K562 (cell line): ENCODE measurements around the gene IGFBP4. TPM values are rescaled to one million over a fixed set of nuclear protein-coding genes. Genes with fewer than 3 reads are reported as not detected.
A peak's percentile ranks its signal among the peaks of the same experiment; 100 is the strongest.

Experiments
- ATAC-seq: fragments of 200-7000 bp; cut with Tn5 transposase; 3 replicates; pipeline ENCODE4 v1.9.1; 2020; ENCODE audit warnings: moderate library complexity
- BruUV-seq: library from RNA; stranded (reverse); fragments of 400-500 nt; replicated peaks from 2 replicates; lab custom pipeline; 2021; lab: Mats Ljungman, UMichigan
- CTCF ChIA-PET: fragments of 300-600 bp; formaldehyde crosslinking; extraction: SDS; loops from one replicate; lab custom pipeline; 2021; ENCODE audit warnings: low intra/inter-chr PET ratio; lab: Yijun Ruan, JAX
- POLR2A ChIA-PET: fragments of 300-600, 350-650 bp; sonication (Branson Sonifier 250); formaldehyde crosslinking; extraction: SDS; loops from one replicate; lab custom pipeline; 2021; ENCODE audit warnings: antibody characterized with exemption, inconsistent platforms; lab: Yijun Ruan, JAX
- DNase-seq, 4 experiments: peaks; one replicate each; pipeline versions ENCODE4 v3.0.0 to v3.0.0-alpha.2; 2011 to 2018; ENCODE audit warnings: low spot score in 3 of 4, mixed read lengths in 3 of 4; ENCODE audit errors: extremely low read depth in 1 of 4
- FAIRE-seq: peaks from 2 replicates; lab custom pipeline; 2011; peaks lifted over from hg19 to GRCh38; lab: Jason Lieb, UNC
- H2AFZ ChIP-seq: 2 replicates; pipeline ENCODE4 v1.6.0; 2011; ENCODE audit warnings: low read depth, low read length, control low read depth, inconsistent platforms
- H3K27ac ChIP-seq: fragments of 200-600 bp; 3 replicates; pipeline ENCODE4 v1.8.0; 2011; ENCODE audit warnings: low read depth, mild to moderate bottlenecking, control low read depth, inconsistent platforms, low read length, moderate library complexity, mixed read lengths; ENCODE audit errors: extremely low read depth
- H3K27me3 ChIP-seq, 2 experiments: fragments of 300-600 bp in 1 of 2; 2 replicates in 1 of 2; 3 replicates in 1 of 2; pipeline versions ENCODE4 v1.6.0 to v1.8.0; 2011; ENCODE audit warnings: inconsistent platforms in 2 of 2, low read length in 2 of 2, mild to moderate bottlenecking in 1 of 2, mixed read lengths in 1 of 2, moderate library complexity in 1 of 2; ENCODE audit not compliant: control insufficient read depth in 2 of 2, insufficient read depth in 2 of 2
- H3K36me3 ChIP-seq: fragments of 300-600 bp; 3 replicates; pipeline ENCODE4 v1.8.0; 2011; ENCODE audit warnings: mild to moderate bottlenecking, low read length, inconsistent platforms; ENCODE audit not compliant: control insufficient read depth, insufficient read depth
- H3K4me1 ChIP-seq, 2 experiments: fragments of 200-600 bp in 1 of 2; replicated peaks in 1 of 2; 2 replicates in 1 of 2; 3 replicates in 1 of 2; pipeline versions ENCODE4 v1.5.1 to v1.8.0; 2011; ENCODE audit warnings: inconsistent platforms in 2 of 2, low read length in 2 of 2, mild to moderate bottlenecking in 1 of 2, mixed read lengths in 1 of 2, moderate library complexity in 1 of 2; ENCODE audit not compliant: control insufficient read depth in 2 of 2, insufficient read depth in 2 of 2
- H3K4me2 ChIP-seq: 2 replicates; pipeline ENCODE4 v1.6.1; 2011; ENCODE audit warnings: low read length, control low read depth, inconsistent platforms, mixed read lengths; ENCODE audit not compliant: insufficient read depth
- H3K4me3 ChIP-seq: fragments of 200-600 bp; sonication (generic), shearing (Covaris generic); 2 replicates; pipeline ENCODE4 v1.5.1; 2016; ENCODE audit warnings: control low read depth, inconsistent platforms
- H3K79me2 ChIP-seq: fragments of 200-600 bp; 3 replicates; pipeline ENCODE4 v1.8.0; 2011; ENCODE audit warnings: low read length, inconsistent platforms; ENCODE audit not compliant: control insufficient read depth, insufficient read depth
- H3K9ac ChIP-seq, 2 experiments: 2 replicates each; pipeline versions ENCODE4 v1.6.0 to v1.6.1; 2011; ENCODE audit warnings: low read depth in 2 of 2, low read length in 2 of 2, control low read depth in 1 of 2, inconsistent platforms in 1 of 2, mild to moderate bottlenecking in 1 of 2, mixed read lengths in 1 of 2; ENCODE audit not compliant: insufficient read depth in 1 of 2
- H3K9me1 ChIP-seq: one replicate; pipeline ENCODE4 v1.6.0; 2011; ENCODE audit warnings: inconsistent platforms, mild to moderate bottlenecking, low read length, moderate library complexity; ENCODE audit not compliant: control insufficient read depth, insufficient read depth
- H3K9me3 ChIP-seq: replicated peaks from 2 replicates; pipeline ENCODE4 v1.5.1; 2011; ENCODE audit warnings: low read depth, low read length, inconsistent platforms; ENCODE audit not compliant: control insufficient read depth, insufficient read depth
- H4K20me1 ChIP-seq: replicated peaks from 2 replicates; pipeline ENCODE4 v1.6.1; 2011; ENCODE audit warnings: low read length, inconsistent platforms, mixed read lengths; ENCODE audit not compliant: control insufficient read depth, insufficient read depth
- ESRRB ChIP-seq: fragments of 250-450 bp; sonication (Bioruptor Pico); IDR thresholded peaks from 2 replicates; pipeline ENCODE4 v1.5.0; 2020; ENCODE audit warnings: mild to moderate bottlenecking, moderate library complexity, borderline replicate concordance
- HDAC6 ChIP-seq: IDR thresholded peaks from 2 replicates; pipeline ENCODE4 v1.6.1; 2012; ENCODE audit warnings: low read depth, mild to moderate bottlenecking, control low read depth, inconsistent platforms, low read length, moderate library complexity
- HEY1 ChIP-seq: fragments of 250-450 bp; sonication (Bioruptor Pico); IDR thresholded peaks from 2 replicates; pipeline ENCODE4 v1.5.0; 2020; ENCODE audit warnings: mild to moderate bottlenecking, moderate library complexity, borderline replicate concordance
- ILF3 ChIP-seq: fragments of 450-650 bp; IDR thresholded peaks from 2 replicates; pipeline ENCODE4 v1.6.1; 2018; ENCODE audit warnings: antibody characterized with exemption, mild to moderate bottlenecking, moderate library complexity, borderline replicate concordance
- KDM1A ChIP-seq, 2 experiments: fragments of 450-650 bp; IDR thresholded peaks; 2 replicates each; pipeline ENCODE4 v1.6.1; 2016; ENCODE audit warnings: mild to moderate bottlenecking in 2 of 2
- KHSRP ChIP-seq: fragments of 450-650 bp; IDR thresholded peaks from 2 replicates; pipeline ENCODE4 v1.6.1; 2017
- NR1H2 ChIP-seq: sonication (generic); formaldehyde crosslinking; IDR thresholded peaks from 2 replicates; pipeline ENCODE4 v1.4.0; 2020; ENCODE audit warnings: mild to moderate bottlenecking, missing genetic modification reagents
- XRCC4 ChIP-seq: IDR thresholded peaks from one replicate; pipeline ENCODE4 v1.6.1; 2011; ENCODE audit not compliant: insufficient read depth, insufficient read length; ENCODE audit errors: extremely low read depth
- ZNF143 ChIP-seq: sonication (generic); formaldehyde crosslinking; IDR thresholded peaks from 2 replicates; pipeline ENCODE4 v1.9.0; 2022; ENCODE audit warnings: mild to moderate bottlenecking, missing genetic modification reagents
- WGBS: fragments of 100-300 bp; shearing (Covaris generic); methylation state at CpG from one replicate; pipeline ENCODE4 v1.1.6; 2016; ENCODE audit warnings: low coverage, mixed read lengths; ENCODE audit not compliant: insufficient coverage; ENCODE audit errors: missing lambda C conversion rate; 5-methylcytosine and 5-hydroxymethylcytosine counted together
- in situ Hi-C: fragments of 300-500 bp; cut with MboI; formaldehyde crosslinking; loops from 4 replicates; pipeline ENCODE4 v1.15.0; 2018; ENCODE audit warnings: inconsistent platforms, mixed read lengths
- intact Hi-C: fragments of 100-400 bp; cut with micrococcal nuclease; formaldehyde crosslinking; loops from 2 replicates; pipeline ENCODE4 v1.14.2; 2022
- polyA plus RNA-seq, 8 experiments: library from polyadenylated mRNA; depleted of rRNA in 4 of 8; stranded (reverse) in 5 of 8; unstranded in 3 of 8; fragments of >200 nt; fragmentation: Nextera tagmentation in 2 of 8; fragmentation: Illumina TruSeq in 1 of 8; extraction: Ambion mirVana in 2 of 8; extraction: Trizol in 1 of 8; gene quantifications; 2 replicates each; pipeline versions ENCODE4 v1.2.1 to v1.2.3, GENCODE V29; 2011 to 2014; ENCODE audit warnings: inconsistent platforms in 1 of 8, missing spikeins in 1 of 8
- total RNA-seq, 7 experiments: library from RNA; depleted of rRNA in 6 of 7; stranded (reverse); fragments of >200 nt in 6 of 7; fragmentation: Illumina TruSeq in 2 of 7; extraction: Trizol in 2 of 7; gene quantifications; 2 replicates each; pipeline versions ENCODE4 v1.2.1 to v1.2.3, GENCODE V29; 2011 to 2021; ENCODE audit warnings: low replicate concordance in 1 of 7
- TF ChIP-seq, protein P1 (sequence below): fragments of 200-800 bp; sonication (Bioruptor generic); IDR thresholded peaks from 2 replicates; pipeline ENCODE4 v1.6.1; 2017; ENCODE audit warnings: missing genetic modification characterization, missing compliant biosample characterization
- TF ChIP-seq, protein P2 (sequence below), 2 experiments: fragments of 450-650 bp in 1 of 2; sonication (generic) in 1 of 2; formaldehyde crosslinking in 1 of 2; IDR thresholded peaks in 1 of 2; conservative IDR thresholded peaks in 1 of 2; 2 replicates each; pipeline versions ENCODE4 v1.6.1 to v1.8.1; 2016 to 2023; ENCODE audit warnings: mild to moderate bottlenecking in 2 of 2, moderate library complexity in 2 of 2, inconsistent platforms in 1 of 2, missing genetic modification reagents in 1 of 2
- TF ChIP-seq, protein P3 (sequence below): conservative IDR thresholded peaks from 2 replicates; pipeline ENCODE4 v1.6.1; 2011; ENCODE audit warnings: low read depth, mild to moderate bottlenecking, low read length; ENCODE audit not compliant: control insufficient read depth
- TF ChIP-seq, protein P4 (sequence below): fragments of 450-650 bp; IDR thresholded peaks from 2 replicates; pipeline ENCODE4 v1.6.1; 2017; ENCODE audit warnings: antibody characterized with exemption, mild to moderate bottlenecking

IGFBP4 gene
- total and polyA plus RNA-seq, 9 of the 15 experiments (the other 6 are each of a cell fraction or from before 2014, with no cell fraction given), result 8.8 to 99.8 (median 18.6) TPM

DNA sequence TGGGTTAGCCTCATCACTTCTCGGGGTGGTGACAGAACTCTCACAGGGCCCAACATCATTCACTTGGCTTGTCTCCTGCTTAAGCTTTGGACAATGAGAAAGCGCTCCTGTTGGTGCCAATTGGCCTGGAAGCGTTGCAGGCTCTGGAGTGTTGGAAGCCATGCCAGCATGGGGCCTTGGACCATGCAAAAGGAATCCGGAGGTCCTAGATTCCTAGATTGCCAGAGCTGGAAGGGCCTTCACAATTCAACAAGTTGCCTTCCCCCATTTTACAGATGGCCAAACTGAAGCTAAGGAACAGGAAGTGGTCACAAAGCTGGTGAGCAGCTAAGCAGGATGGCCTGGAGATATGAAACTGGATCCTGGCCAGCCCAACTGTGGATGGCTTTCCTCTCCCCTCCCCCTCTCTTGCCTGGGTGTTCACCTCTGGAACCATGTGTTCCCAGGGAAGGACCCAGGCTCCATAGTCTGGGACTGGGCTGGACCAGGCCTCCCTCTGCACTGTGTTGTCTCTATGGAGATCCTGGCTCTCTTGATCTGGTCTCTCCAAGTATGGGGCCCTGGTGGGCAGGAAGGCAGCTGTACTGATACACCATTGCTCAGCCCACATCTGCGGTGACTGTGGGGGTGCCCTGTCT lies 6.0 kb upstream of the IGFBP4 start:
- Histone ChIP-seq H3K79me2 (no peaks in the 10 kb centered on the region), H4K20me1 (no peaks in the 10 kb centered on the region), H2AFZ (peak overlapping the region; percentile 93), H3K27me3 (no peaks in the 10 kb centered on the region), H3K4me1 (peaks cover 21 to 24% of the 10 kb centered on the region in 2 experiments; a peak in 4 of 5 replicates), H3K9ac (peak overlapping the region; percentile 3 to 24; a peak in 3 of 4 replicates), H3K9me3 (no peaks in the 10 kb centered on the region), H3K4me2 (no peak overlapping the region; the same call in 1 of the 2 replicates), H3K4me3 (no peak overlapping the region), H3K27ac (peak overlapping the region; percentile 54), H3K36me3 (no peaks in the 10 kb centered on the region), H3K9me1 (no peaks in the 10 kb centered on the region)
- no TSS peak for BruUV-seq
- CTCF ChIA-PET, result interaction anchor here (0.6 kb wide), 1 partner anchor 95 kb away, joined by 4 read pairs; no protein-coding TSS in a partner anchor
- POLR2A ChIA-PET, result interaction anchor here (1.5 kb wide), 1 partner anchor 19 kb away, joined by 4 read pairs; the partner anchor contains the start of gene TOP2A
- DNase-seq (peak; percentile 67 to 77 (median 68)), ATAC-seq (peak; percentile 25), FAIRE-seq (peak; percentile 92)
- 74% methylated on average over 5 of the region's 5 CpGs for WGBS
- intact Hi-C loops, result no loop called here
- in situ Hi-C loops, result no loop called here
- TF ChIP-seq, protein P1, sequence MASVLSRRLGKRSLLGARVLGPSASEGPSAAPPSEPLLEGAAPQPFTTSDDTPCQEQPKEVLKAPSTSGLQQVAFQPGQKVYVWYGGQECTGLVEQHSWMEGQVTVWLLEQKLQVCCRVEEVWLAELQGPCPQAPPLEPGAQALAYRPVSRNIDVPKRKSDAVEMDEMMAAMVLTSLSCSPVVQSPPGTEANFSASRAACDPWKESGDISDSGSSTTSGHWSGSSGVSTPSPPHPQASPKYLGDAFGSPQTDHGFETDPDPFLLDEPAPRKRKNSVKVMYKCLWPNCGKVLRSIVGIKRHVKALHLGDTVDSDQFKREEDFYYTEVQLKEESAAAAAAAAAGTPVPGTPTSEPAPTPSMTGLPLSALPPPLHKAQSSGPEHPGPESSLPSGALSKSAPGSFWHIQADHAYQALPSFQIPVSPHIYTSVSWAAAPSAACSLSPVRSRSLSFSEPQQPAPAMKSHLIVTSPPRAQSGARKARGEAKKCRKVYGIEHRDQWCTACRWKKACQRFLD (CRISPR knock-in tag), result peak; percentile 82; the same call in 1 of the 2 replicates
- TF ChIP-seq XRCC4 (no peak), ILF3 (no peak), HDAC6 (no peak), ESRRB (CRISPR knock-in tag) (no peak), NR1H2 (CRISPR knock-in tag) (no peak), ZNF143 (CRISPR knock-in tag) (no peak), KHSRP (no peak), KDM1A (IDR thresholded peaks at IDR 0.05) (peak; percentile 83 to 88), HEY1 (no peak)
- TF ChIP-seq, protein P2, sequence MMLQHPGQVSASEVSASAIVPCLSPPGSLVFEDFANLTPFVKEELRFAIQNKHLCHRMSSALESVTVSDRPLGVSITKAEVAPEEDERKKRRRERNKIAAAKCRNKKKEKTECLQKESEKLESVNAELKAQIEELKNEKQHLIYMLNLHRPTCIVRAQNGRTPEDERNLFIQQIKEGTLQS (IDR thresholded peaks at IDR 0.05), result no peak
- TF ChIP-seq, protein P2 (CRISPR knock-in tag; conservative IDR thresholded peaks at IDR 0.05), result no peak
- TF ChIP-seq, protein P3, sequence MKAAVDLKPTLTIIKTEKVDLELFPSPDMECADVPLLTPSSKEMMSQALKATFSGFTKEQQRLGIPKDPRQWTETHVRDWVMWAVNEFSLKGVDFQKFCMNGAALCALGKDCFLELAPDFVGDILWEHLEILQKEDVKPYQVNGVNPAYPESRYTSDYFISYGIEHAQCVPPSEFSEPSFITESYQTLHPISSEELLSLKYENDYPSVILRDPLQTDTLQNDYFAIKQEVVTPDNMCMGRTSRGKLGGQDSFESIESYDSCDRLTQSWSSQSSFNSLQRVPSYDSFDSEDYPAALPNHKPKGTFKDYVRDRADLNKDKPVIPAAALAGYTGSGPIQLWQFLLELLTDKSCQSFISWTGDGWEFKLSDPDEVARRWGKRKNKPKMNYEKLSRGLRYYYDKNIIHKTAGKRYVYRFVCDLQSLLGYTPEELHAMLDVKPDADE, result peak; percentile 87
- TF ChIP-seq, protein P4, sequence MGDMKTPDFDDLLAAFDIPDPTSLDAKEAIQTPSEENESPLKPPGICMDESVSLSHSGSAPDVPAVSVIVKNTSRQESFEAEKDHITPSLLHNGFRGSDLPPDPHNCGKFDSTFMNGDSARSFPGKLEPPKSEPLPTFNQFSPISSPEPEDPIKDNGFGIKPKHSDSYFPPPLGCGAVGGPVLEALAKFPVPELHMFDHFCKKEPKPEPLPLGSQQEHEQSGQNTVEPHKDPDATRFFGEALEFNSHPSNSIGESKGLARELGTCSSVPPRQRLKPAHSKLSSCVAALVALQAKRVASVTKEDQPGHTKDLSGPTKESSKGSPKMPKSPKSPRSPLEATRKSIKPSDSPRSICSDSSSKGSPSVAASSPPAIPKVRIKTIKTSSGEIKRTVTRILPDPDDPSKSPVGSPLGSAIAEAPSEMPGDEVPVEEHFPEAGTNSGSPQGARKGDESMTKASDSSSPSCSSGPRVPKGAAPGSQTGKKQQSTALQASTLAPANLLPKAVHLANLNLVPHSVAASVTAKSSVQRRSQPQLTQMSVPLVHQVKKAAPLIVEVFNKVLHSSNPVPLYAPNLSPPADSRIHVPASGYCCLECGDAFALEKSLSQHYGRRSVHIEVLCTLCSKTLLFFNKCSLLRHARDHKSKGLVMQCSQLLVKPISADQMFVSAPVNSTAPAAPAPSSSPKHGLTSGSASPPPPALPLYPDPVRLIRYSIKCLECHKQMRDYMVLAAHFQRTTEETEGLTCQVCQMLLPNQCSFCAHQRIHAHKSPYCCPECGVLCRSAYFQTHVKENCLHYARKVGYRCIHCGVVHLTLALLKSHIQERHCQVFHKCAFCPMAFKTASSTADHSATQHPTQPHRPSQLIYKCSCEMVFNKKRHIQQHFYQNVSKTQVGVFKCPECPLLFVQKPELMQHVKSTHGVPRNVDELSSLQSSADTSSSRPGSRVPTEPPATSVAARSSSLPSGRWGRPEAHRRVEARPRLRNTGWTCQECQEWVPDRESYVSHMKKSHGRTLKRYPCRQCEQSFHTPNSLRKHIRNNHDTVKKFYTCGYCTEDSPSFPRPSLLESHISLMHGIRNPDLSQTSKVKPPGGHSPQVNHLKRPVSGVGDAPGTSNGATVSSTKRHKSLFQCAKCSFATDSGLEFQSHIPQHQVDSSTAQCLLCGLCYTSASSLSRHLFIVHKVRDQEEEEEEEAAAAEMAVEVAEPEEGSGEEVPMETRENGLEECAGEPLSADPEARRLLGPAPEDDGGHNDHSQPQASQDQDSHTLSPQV, result peak; percentile 82
